PFSK-1 (cell line): Measurements from ENCODE around the gene C17orf107.

ENCODE experiments used
- FOXP2 ChIP-seq: optimal IDR thresholded peaks from 2 replicates; pipeline ENCODE3; 2011; ENCODE audit warnings: borderline replicate concordance, control low read depth, inconsistent platforms; ENCODE audit not compliant: insufficient read depth; ENCODE audit errors: extremely low read length, extremely low read depth
- POLR2AphosphoS5 ChIP-seq: IDR thresholded peaks from 2 replicates; pipeline ENCODE4 v1.6.1; 2012; ENCODE audit warnings: low read depth, mild to moderate bottlenecking, control low read depth, low read length, moderate library complexity
- SIN3A ChIP-seq: IDR thresholded peaks from 2 replicates; pipeline ENCODE4 v1.6.1; 2012; ENCODE audit warnings: mild to moderate bottlenecking, low read length, moderate library complexity, borderline replicate concordance; ENCODE audit not compliant: insufficient read depth
- TAF1 ChIP-seq: IDR thresholded peaks from 2 replicates; pipeline ENCODE4 v1.6.1; 2012; ENCODE audit warnings: low read length, control low read depth, borderline replicate concordance; ENCODE audit not compliant: insufficient read depth
- TF ChIP-seq, protein P1 (sequence below), 2 experiments: IDR thresholded peaks; 2 replicates each; pipeline versions ENCODE4 v1.6.1 to v1.8.0; 2011 to 2012; ENCODE audit warnings: low read depth in 2 of 2, low read length in 2 of 2, control low read depth in 1 of 2, inconsistent platforms in 1 of 2, mild to moderate bottlenecking in 1 of 2, moderate library complexity in 1 of 2; ENCODE audit not compliant: insufficient read depth in 1 of 2

Gene C17orf107

DNA sequence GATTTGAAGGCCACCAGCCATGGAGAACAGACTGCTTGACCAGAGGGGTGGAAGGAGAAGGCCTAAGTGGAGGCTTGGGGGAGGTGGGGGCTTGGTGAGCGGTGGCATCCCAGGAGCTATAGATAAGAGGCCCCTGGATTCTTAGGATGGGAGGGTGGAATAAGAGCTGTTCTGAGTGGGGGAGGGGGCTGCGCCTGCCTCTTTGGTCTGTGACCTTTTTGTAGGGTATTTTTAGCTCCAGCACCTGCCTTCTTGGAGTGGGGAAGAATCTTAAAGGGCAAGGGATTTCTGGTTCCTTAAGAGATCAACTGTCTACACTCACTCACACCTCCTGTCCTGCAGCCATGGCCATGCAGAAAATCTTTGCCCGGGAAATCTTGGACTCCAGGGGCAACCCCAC, 52.1 kb downstream of the C17orf107 start:
- TF ChIP-seq POLR2AphosphoS5 = no peak
- TF ChIP-seq SIN3A = no peak
- TF ChIP-seq TAF1 = no peak
- TF ChIP-seq, protein P1, sequence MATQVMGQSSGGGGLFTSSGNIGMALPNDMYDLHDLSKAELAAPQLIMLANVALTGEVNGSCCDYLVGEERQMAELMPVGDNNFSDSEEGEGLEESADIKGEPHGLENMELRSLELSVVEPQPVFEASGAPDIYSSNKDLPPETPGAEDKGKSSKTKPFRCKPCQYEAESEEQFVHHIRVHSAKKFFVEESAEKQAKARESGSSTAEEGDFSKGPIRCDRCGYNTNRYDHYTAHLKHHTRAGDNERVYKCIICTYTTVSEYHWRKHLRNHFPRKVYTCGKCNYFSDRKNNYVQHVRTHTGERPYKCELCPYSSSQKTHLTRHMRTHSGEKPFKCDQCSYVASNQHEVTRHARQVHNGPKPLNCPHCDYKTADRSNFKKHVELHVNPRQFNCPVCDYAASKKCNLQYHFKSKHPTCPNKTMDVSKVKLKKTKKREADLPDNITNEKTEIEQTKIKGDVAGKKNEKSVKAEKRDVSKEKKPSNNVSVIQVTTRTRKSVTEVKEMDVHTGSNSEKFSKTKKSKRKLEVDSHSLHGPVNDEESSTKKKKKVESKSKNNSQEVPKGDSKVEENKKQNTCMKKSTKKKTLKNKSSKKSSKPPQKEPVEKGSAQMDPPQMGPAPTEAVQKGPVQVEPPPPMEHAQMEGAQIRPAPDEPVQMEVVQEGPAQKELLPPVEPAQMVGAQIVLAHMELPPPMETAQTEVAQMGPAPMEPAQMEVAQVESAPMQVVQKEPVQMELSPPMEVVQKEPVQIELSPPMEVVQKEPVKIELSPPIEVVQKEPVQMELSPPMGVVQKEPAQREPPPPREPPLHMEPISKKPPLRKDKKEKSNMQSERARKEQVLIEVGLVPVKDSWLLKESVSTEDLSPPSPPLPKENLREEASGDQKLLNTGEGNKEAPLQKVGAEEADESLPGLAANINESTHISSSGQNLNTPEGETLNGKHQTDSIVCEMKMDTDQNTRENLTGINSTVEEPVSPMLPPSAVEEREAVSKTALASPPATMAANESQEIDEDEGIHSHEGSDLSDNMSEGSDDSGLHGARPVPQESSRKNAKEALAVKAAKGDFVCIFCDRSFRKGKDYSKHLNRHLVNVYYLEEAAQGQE (IDR thresholded peaks at IDR 0.05; ENCODE audit: insufficient read depth in 1 of 2, low read depth in 2 of 2, low read length in 2 of 2) = no peak
- no peak for TF ChIP-seq FOXP2
